GM12872 (cell line): ENCODE data around the gene GTPBP8.

ENCODE experiments used
- CTCF ChIP-seq: IDR thresholded peaks from 3 replicates; pipeline ENCODE4 v1.5.1; 2011; ENCODE audit warnings: low read depth, mild to moderate bottlenecking, low read length, moderate library complexity; ENCODE audit not compliant: insufficient read depth

GTPBP8 gene

GRCh38 chr3:112990672-112991602 is at the start of gene GTPBP8:
Gene GTPBP8, plus strand, starts transcription at chr3:112990984. Its CDS starts 16 bp downstream, at chr3:112991000.
- TF ChIP-seq CTCF: no peak

- no peak for TF ChIP-seq CTCF
Observed at GRCh38 chr3:112948346-112948838, 42.4 kb upstream of the GTPBP8 start.

- TF ChIP-seq CTCF: no peak
Observed at GRCh38 chr3:112956351-112956750, 34.4 kb upstream of the GTPBP8 start.

- no peak for TF ChIP-seq CTCF
Observed at GRCh38 chr3:112958811-112959560, 31.8 kb upstream of the GTPBP8 start.

GRCh38 chr3:112963683-112964082 is 27.1 kb upstream of the GTPBP8 start:
- no peak for TF ChIP-seq CTCF

- TF ChIP-seq CTCF: no peak
Observed at GRCh38 chr3:112965656-112966055, 25.1 kb upstream of the GTPBP8 start.

GRCh38 chr3:112966633-112967032 is 24.2 kb upstream of the GTPBP8 start:
- TF ChIP-seq CTCF: no peak
